SK-N-SH (cell line): ENCODE results near the gene RBM4B.

Source experiments
- CTCF ChIP-seq: fragments of 200-600 bp; sonication (generic); IDR thresholded peaks from 2 replicates; pipeline ENCODE4 v1.6.1; 2017; ENCODE audit warnings: antibody characterized with exemption, mild to moderate bottlenecking, moderate library complexity
- EP300 ChIP-seq, 2 experiments: IDR thresholded peaks; 2 replicates each; pipeline versions ENCODE4 v1.4.0 to v1.6.1; 2012; ENCODE audit warnings: borderline replicate concordance in 1 of 2, low read depth in 1 of 2, low read length in 1 of 2
- JUND ChIP-seq: IDR thresholded peaks from 2 replicates; pipeline ENCODE4 v1.4.0; 2012
- MAX ChIP-seq: IDR thresholded peaks from 2 replicates; pipeline ENCODE4 v1.4.0; 2012; ENCODE audit warnings: low read depth
- MXI1 ChIP-seq: IDR thresholded peaks from 2 replicates; pipeline ENCODE4 v1.6.1; 2012; ENCODE audit warnings: mild to moderate bottlenecking, low read depth, low read length, improper control_type of control experiment
- YY1 ChIP-seq: IDR thresholded peaks from 2 replicates; pipeline ENCODE4 v1.4.0; 2012; ENCODE audit warnings: low read depth, mild to moderate bottlenecking

GRCh38 chr11:66708701-66709100 lies 31.0 kb upstream of the RBM4B start:
- no peak for TF ChIP-seq JUND
- no peak for TF ChIP-seq YY1
- no peak for TF ChIP-seq MAX
- TF ChIP-seq CTCF, result no peak
- no peak for TF ChIP-seq EP300 (IDR thresholded peaks at IDR 0.05; ENCODE audit: borderline replicate concordance in 1 of 2, low read depth in 1 of 2, low read length in 1 of 2)
- no peak for TF ChIP-seq MXI1
